Right lobe of liver (tissue), 6 donors: ENCODE results near the gene OVOL2. TPM values are rescaled to one million over a fixed set of nuclear protein-coding genes. Genes with fewer than 3 reads are reported as not detected.
"Not testable (repeated sequence)": the region's sequence is repeated elsewhere in the genome, so short reads cannot be mapped to it uniquely, and the experiment has no call there.

ENCODE experiments used
- ATAC-seq, 4 donors: fragments of 200-7000 bp; cut with Tn5 transposase; one replicate each; pipeline ENCODE4 v1.9.1; 2020; ENCODE audit warnings: mild to moderate bottlenecking in 4 of 4, moderate library complexity in 4 of 4
- DNase-seq, 3 donors: peaks; one replicate each; pipeline ENCODE4 v3.0.0-alpha.2; 2020
- H3K27ac ChIP-seq, 3 donors: fragments of 200-600 bp; one replicate each; pipeline ENCODE4 v1.8.0; 2022
- H3K27me3 ChIP-seq, 2 donors: fragments of 200-600 bp; one replicate each; pipeline ENCODE4 v1.8.0; 2022
- H3K36me3 ChIP-seq, 4 donors: fragments of 200-600 bp; sonication (generic) in 1 of 4; one replicate each; pipeline versions ENCODE4 v1.5.1 to v1.8.0; 2017 to 2022; ENCODE audit warnings: control low read depth in 1 of 4
- H3K4me1 ChIP-seq, 4 donors: fragments of 200-600 bp; sonication (generic) in 1 of 4; one replicate each; pipeline versions ENCODE4 v1.5.1 to v1.8.0; 2017 to 2022; ENCODE audit warnings: control low read depth in 1 of 4
- H3K4me3 ChIP-seq, 3 donors: fragments of 200-600 bp; one replicate each; pipeline ENCODE4 v1.8.0; 2022
- H3K9me3 ChIP-seq, 4 donors: fragments of 200-600 bp; sonication (generic) in 1 of 4; one replicate each; pipeline versions ENCODE4 v1.5.1 to v1.8.0; 2017 to 2022; ENCODE audit warnings: control low read depth in 1 of 4
- CTCF ChIP-seq, 4 donors: fragments of 200-600 bp in 3 of 4; fragments of 450-650 bp in 1 of 4; IDR thresholded peaks; one replicate each; pipeline versions ENCODE4 v1.5.1 to v1.8.0; 2016 to 2022; ENCODE audit warnings: antibody characterized with exemption in 4 of 4, mild to moderate bottlenecking in 2 of 4
- POLR2A ChIP-seq: fragments of 450-650 bp; IDR thresholded peaks from one replicate; pipeline ENCODE4 v1.6.1; 2017; ENCODE audit warnings: antibody characterized with exemption, mild to moderate bottlenecking
- WGBS: methylation state at CpG from one replicate; pipeline ENCODE4 v1.1.6; 2018; ENCODE audit warnings: low coverage, low lambda C conversion rate; ENCODE audit not compliant: insufficient coverage; ENCODE audit errors: missing lambda C conversion rate; 5-methylcytosine and 5-hydroxymethylcytosine counted together
- intact Hi-C, 2 donors: fragments of 100-400 bp; cut with DNase I; formaldehyde crosslinking; loops; one replicate each; pipeline versions ENCODE4 v1.11.2 to v1.14.1; 2022
- total RNA-seq, 6 experiments: library from RNA; depleted of rRNA in 2 of 6; stranded (reverse); fragments of >200 nt in 2 of 6; fragmentation: NEBNext Ultra II Directional in 3 of 6; extraction: Animal tissue kit (Norgen Biotek cat#: 25700) in 3 of 6; gene quantifications; one replicate each; pipeline versions ENCODE4 v1.1.0 to v1.2.4, GENCODE V29; 2016 to 2023
- donor health status: DM: no; HTN: yes; CAD: no.
- donor health status: DM: no; HTN: no; CAD: no.
- donor health status: DM: no; HTN: no; CAD: no.
- donor health status: DM: no; HTN: yes; CAD: no.
- donor health status: DM: no; HTN: yes; CAD: no.

The OVOL2 gene
- total RNA-seq, 6 experiments from 2014 or later = 0.25 TPM; not detected in 5

- intact Hi-C loops = no loop called here
- no peaks in the 10 kb centered on the region for H3K9me3 ChIP-seq
- DNase-seq = no peak
- 56% methylated on average over 5 of the region's 6 CpGs for WGBS
- TF ChIP-seq POLR2A (no peak), CTCF (IDR thresholded peaks at IDR 0.05) (no peak)
- H3K27ac ChIP-seq = no peak overlapping the region
- no peak for ATAC-seq
- H3K4me1 ChIP-seq = no peaks in the 10 kb centered on the region
- H3K4me3 ChIP-seq = no peak overlapping the region
- H3K36me3 ChIP-seq = no peaks in the 10 kb centered on the region
- H3K27me3 ChIP-seq = no peaks in the 10 kb centered on the region
Measured at GRCh38 chr20:18087054-18087453, 29.3 kb upstream of the OVOL2 start.

DNA sequence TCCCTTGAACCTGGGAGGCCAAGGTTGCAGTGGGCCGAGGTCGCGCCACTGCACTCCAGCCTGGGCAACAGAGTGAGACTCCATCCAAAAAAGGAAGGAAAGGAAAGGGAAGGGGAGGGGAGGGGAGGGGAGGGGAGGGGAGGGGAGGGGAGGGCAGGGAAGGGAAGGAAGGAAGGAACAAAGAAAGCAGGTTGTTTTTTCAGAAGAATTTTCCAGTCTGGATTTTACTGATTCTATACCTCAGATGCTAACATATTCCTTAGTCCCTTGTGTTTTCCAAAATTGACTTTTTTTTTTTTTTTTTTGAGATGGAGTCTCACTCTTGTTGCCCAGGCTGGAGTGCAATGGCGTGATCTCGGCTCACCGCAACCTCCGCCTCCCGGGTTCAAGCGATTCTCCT lies 23.1 kb upstream of the OVOL2 start:
- DNase-seq, H3K4me1 ChIP-seq, intact Hi-C loops, H3K27ac ChIP-seq, H3K36me3 ChIP-seq, H3K27me3 ChIP-seq, H3K9me3 ChIP-seq, H3K4me3 ChIP-seq, ATAC-seq: not testable (repeated sequence)
- WGBS = 92% methylated on average over 8 of the region's 9 CpGs

- no peak for ATAC-seq
- WGBS = 73% methylated on average over 10 of the region's 10 CpGs
- H3K36me3 ChIP-seq = no peaks in the 10 kb centered on the region
- no peaks in the 10 kb centered on the region for H3K27me3 ChIP-seq
- H3K4me3 ChIP-seq = no peak overlapping the region
- H3K4me1 ChIP-seq = peaks cover 0 to 9% (median 0%) of the 10 kb centered on the region in 4 donors
- no peak for TF ChIP-seq CTCF (IDR thresholded peaks at IDR 0.05)
- no peak for TF ChIP-seq POLR2A
- intact Hi-C loops = no loop called here
- H3K9me3 ChIP-seq = no peaks in the 10 kb centered on the region
- DNase-seq = no peak
- H3K27ac ChIP-seq = no peak overlapping the region
Measured at GRCh38 chr20:18079756-18080353, 22.1 kb upstream of the OVOL2 start.

- 74% methylated on average over 3 of the region's 4 CpGs for WGBS
- TF ChIP-seq CTCF (IDR thresholded peaks at IDR 0.05) = no peak
- no peak for TF ChIP-seq POLR2A
- H3K9me3 ChIP-seq = no peaks in the 10 kb centered on the region
- no peak overlapping the region for H3K27ac ChIP-seq
- ATAC-seq (no peak), DNase-seq (no peak)
- H3K27me3 ChIP-seq = no peaks in the 10 kb centered on the region
- intact Hi-C loops = no loop called here
- H3K4me3 ChIP-seq = no peak overlapping the region
- peaks cover 0 to 9% (median 0%) of the 10 kb centered on the region in 4 donors for H3K4me1 ChIP-seq
- H3K36me3 ChIP-seq = no peaks in the 10 kb centered on the region
Measured at GRCh38 chr20:18077157-18077556, 19.4 kb upstream of the OVOL2 start.

GRCh38 chr20:18072532-18072931 lies 14.8 kb upstream of the OVOL2 start:
- Histone ChIP-seq H3K27me3 (no peaks in the 10 kb centered on the region), H3K4me1 (peaks cover 0 to 9% (median 0%) of the 10 kb centered on the region in 4 donors), H3K9me3 (no peaks in the 10 kb centered on the region), H3K4me3 (no peak overlapping the region), H3K27ac (no peak overlapping the region), H3K36me3 (no peaks in the 10 kb centered on the region)
- DNase-seq = no peak
- intact Hi-C loops = no loop called here
- TF ChIP-seq CTCF (IDR thresholded peaks at IDR 0.05) = no peak
- no peak for TF ChIP-seq POLR2A
- ATAC-seq = no peak
- WGBS = 82% methylated on average over 7 of the region's 7 CpGs
